Measurements from ENCODE around the gene DMRT1.
"Not testable (repeated sequence)": the region's sequence is repeated elsewhere in the genome, so short reads cannot be mapped to it uniquely, and the experiment has no call there.

Gene DMRT1

GRCh38 chr9:971901-972500, 130.5 kb downstream of the DMRT1 start:
- no peak for DNase-seq (ENCODE audit: low read depth)

DNA sequence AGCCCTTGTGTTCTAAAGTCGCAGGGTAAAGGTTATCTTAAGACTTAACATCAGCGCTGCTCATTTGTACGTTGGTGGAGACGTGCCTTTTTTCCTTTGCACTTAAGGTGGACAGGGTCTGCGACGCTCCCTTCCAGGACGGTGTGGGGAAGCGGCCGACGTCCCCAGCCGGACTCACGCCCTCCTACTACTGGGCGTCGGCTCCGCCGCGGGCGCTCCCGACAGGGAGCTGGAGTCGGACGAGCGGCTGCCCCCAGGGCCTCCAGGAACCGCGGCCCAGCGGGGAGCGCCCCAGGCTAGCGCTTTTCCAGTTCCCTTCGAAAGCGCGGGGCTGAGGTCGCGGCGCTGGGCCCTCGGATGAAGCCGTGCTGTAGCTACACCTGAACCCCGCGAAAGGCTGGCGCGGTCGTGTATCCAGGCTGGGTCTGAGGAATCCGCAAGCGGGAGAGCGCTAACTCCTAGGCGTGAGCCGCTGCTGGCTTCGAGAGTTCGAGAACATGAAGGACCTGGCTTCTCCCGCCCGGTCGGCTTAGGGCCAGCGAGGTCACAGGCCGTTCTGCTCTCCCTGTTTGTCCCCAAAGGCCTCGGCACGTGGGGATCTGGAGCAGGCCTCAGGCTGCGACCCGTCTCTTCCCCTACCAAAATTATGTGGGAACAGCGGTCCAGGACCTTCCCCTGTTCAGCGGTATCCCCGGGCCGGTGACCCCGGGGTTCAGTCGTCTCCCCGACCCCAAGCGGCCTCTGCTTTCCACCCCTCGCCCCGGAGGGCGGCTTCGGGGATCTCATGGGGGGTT, 131.2 kb downstream of the DMRT1 start:
- DNase-seq (ENCODE audit: low read depth) = no peak

- DNase-seq (ENCODE audit: low read depth) = no peak
These were observed 131.9 kb downstream of the DMRT1 start for GRCh38 chr9:973295-973834.

DNA sequence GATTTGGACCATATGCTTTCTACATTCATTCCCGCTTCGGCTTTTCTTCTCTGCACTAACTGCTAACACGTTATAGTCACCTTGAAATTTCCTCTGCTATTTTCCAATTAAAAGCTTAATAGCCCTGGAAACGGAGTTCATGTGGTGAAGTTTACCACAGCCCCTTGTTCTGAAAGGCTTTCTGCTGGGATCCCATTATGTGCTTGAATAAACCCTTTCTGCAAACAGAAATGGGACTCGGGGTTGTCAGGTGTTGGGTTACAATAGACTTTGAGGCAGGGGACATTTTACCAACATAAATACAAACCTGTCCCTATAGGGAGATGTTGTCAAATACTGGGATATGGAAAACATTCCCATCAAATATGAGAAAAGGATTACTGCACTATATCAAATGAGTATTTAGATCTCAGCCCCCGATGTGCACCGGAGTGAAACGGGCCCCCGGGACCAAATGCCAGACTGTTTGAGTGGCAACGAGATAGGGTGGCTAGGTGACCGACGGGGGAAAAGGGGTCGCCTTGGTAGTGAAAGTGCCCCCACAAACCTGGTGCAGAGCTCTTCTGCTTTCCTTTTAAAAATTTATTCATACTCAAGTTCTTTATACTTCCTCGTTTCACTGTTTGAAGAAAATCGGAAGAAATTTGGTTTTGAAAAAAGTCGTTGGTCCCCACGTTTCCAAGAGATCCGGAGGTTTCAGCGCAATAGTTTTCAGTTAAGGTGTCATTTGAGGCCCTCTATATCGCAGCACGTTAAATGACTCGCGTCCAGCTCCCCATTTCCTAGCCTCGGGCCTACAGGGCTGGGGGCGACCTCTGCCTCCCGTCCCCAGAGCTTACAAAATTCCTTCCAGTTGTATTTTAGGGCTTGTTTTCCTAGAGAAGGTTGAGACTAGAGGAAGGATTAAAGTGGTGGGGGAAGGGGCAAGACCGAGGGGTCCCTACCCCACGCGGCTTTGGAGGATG, 132.8 kb downstream of the DMRT1 start:
- DNase-seq (ENCODE audit: low read depth) = no peak

DNA sequence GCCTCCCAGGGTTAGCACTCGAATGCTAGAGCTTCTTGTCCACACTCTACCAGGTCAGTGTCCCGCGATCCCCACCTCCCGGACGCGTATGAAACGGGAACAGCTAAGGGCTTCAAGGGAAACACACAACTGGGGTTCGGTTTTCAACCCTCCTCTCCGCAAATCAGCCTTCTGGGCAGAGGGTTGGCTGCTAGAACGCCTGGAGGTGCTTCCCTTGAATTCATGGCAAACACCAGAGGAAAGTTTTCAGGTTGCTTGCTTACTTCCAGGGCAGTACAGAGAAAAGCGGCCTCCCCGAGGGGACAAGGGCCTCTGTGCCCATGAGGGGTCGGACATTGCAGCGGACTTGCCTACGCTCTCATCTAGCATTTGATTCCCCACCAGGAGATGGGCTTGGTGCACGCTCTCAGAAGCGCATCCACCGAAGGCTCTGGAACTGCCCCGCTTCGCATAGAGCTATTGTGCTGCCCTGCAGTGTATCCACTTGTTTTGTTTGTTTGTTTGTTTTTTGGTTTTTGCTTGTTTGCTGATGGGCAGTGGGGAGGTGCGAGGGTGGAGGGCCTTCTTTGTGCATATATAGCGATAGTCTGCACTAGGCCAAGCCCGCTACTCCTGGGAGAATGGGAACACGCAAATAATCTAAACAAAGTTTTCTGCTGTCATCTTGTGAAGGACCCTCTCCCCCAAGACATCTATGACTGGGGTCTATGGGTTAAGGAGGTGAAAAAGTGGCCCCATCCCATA, 133.7 kb downstream of the DMRT1 start:
- DNase-seq (ENCODE audit: low read depth) = no peak

GRCh38 chr9:975740-976257, 134.3 kb downstream of the DMRT1 start:
- DNase-seq (ENCODE audit: low read depth) = no peak

- DNase-seq (ENCODE audit: low read depth) = no peak
These were observed 134.9 kb downstream of the DMRT1 start, which contains the start of gene DMRT3 for GRCh38 chr9:976258-976942. DMRT3 (plus strand) TSS chr9:976655; CDS start chr9:977002, 347 bp downstream.

DNA sequence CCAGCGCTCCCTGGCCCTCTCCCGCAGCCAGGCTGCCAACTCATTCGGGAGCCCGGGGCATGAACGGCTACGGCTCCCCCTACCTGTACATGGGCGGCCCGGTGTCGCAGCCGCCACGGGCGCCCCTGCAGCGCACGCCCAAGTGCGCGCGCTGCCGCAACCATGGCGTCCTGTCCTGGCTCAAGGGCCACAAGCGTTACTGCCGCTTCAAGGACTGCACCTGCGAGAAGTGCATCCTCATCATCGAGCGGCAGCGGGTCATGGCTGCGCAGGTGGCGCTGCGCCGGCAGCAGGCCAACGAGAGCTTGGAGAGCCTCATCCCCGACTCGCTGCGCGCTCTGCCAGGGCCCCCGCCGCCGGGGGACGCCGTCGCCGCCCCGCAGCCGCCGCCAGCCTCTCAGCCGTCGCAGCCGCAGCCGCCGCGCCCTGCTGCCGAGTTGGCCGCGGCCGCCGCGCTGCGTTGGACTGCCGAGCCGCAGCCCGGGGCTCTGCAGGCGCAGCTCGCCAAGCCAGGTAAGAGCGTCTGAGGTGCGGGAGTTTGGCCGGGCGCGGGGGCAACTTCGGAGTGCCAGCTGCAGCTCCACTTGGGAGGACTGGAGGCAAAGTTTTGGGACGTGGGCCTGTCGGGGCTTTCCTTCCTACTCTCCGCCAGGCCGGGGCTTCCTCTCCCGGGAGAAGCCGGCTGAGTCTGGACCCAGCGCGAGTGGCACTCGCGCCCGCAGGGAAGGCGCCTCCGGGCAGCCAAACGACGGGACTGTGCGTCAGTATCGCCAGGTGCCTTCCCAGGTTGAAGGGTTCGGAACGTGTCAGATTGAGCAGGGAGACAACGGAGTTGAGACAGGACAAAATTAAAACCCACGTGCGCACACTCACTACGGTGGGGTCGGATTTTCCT, 135.7 kb downstream of the DMRT1 start:
- no peak for DNase-seq (ENCODE audit: low read depth)

DNA sequence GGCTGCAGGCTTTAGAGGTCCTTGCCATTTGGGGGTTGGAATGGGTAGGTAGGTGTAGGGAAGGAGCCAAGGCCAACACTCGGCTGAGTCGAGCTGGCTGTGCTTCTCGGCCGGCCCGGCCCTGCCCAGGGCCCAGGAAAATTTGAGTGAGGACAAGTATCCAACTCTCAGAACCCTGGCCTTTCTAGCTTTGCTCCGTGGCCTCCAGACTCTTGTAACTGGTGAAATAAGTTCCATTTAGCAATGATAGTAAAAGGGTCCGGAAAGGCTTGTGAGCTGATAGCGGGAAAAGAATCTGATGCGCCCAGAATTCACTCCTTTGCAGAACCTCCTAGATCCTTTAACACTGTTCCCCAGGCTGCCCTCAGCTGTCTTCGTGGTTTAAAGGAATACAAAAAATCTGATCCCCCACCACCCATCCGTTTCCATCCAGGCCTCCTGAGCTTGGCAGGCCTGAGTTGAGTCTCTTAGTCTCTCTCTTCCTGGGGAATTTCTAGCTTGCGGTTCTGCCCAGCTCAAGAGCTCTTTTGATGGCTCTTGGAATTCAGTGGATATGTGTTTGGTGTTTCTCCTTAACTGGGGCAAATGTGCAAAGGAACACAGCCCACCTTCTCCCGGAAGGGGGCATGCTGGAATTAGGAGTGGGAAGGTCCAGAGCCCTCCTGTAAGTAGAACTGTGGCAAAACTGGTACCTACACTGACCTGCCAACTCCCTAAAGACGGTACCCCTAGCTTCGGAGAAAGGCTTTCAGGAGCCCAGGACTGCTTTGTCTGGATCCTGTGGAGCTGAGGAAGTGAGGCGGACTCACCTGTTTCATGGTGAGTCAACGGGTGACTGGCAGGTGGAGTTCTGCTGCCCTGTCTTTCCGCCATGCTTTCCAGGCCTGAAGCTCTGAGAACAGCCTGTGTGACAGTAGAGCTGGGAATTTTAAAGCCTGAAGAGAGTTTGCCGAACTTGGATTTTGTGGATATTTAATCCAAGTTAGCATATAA, 136.6 kb downstream of the DMRT1 start:
- DNase-seq (ENCODE audit: low read depth) = no peak

DNA sequence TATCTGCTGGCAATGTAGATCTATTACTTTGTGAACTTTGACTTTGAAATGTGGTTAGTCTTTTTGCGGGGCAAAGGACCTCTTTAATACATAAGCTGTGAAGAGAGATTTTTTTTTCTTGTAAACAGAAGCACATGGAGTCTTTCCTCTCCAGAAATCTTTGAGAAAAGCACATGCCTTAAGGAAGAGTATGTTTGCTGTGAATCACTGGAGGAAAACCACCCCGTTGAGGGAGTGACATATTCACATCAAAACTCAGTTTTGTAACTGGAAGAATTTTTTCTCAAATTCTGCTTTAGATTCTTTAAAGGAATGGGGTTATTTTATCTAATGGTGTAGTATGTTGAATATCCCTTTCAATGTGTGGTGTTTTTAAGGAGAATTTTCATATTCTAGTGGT, 138.5 kb downstream of the DMRT1 start:
- no peak for DNase-seq (ENCODE audit: low read depth)

DNA sequence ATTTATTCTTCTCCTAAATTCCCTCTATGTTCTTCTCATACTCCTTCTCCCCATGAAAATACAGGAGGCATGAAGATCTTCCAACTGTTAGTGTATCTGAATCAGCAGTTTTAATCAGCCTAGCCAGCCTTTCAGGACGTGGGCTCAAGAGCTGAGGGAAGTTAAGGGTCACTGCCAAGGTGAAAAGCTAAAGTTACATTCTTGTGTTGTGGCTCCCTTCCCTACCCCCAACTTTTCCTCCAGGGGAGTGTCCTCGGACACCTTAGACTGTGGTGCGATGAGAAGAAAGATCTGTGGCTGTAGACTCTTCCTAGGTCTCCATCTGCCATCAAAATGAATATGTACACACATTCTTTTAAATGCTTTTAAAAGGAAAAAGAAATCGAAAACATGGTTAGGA, 139.1 kb downstream of the DMRT1 start:
- no peak for DNase-seq (ENCODE audit: low read depth)

- DNase-seq (ENCODE audit: low read depth) = no peak
These were observed 140.0 kb downstream of the DMRT1 start for GRCh38 chr9:981491-981898.

DNA sequence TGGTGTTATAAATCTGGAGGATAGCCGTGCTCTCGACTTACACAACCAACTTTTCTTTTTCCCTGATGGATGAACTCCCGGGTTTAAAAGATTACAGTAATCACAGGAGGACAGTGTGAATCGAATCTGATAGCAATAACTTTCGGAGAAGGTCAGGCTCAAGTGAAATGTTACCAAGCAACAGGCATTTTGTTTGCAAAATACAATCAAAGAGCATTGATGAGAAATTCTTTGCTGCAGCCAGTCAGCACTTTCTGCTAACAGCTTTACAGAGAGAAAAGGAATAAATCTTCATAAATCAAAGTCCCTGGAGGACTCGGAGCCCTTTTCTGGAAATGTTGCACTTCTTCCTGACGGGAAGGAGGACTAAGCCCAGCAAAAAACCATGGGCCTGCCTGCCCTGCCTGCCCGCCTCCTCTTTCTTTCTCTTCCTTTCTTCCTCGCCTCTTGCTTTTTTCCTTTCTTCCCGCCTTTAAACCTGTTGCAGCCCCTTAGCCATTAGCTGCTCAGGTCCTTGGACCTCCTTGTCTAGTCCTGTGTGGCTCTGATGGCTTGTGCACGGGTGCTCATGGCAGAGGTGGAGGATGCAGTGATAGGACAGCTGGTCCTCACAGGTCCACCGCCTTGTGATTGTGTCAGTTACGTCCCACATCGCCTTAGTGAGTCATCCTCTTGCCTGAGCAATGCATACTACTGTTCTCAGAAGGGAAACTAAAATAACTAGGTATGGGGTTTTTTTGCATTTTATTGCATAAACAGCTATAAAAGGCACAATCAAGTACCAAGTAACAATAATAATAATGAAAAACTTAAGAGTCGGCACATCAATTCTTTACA, 141.1 kb downstream of the DMRT1 start:
- DNase-seq (ENCODE audit: low read depth) = no peak

GRCh38 chr9:994005-994404, 152.5 kb downstream of the DMRT1 start:
- DNase-seq (ENCODE audit: low read depth) = no peak

GRCh38 chr9:995192-995591, 153.7 kb downstream of the DMRT1 start:
- no peak for DNase-seq (ENCODE audit: low read depth)

DNA sequence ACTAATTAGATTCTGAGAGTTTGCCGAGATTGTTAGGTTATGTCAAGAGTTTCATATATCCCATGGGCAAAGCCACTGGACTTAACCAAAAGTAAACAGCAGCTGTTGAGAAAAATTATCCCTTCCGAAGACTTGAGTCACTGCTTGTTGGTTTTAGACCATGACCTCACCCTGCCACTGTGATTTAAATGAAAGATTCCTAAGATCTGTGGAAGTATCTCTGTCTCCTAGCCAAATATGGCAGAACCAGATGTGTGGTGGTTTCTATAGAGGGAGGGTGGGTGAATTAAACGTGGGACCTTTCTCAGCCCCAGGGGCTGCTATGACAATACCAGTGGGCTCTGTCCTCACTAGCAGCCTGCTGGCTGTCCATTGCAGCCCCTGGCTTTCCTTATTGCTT, 154.3 kb downstream of the DMRT1 start:
- DNase-seq (ENCODE audit: low read depth) = no peak

- not testable (repeated sequence) for DNase-seq (ENCODE audit: low read depth)
These were observed 157.0 kb downstream of the DMRT1 start for GRCh38 chr9:998299-999110.

Data from stimulated activated CD8-positive, alpha-beta memory T cell treated with anti-CD3 and anti-CD28 coated beads, Interleukin-7, amount 100 ng/mL, for 24 hours (primary cell).